IPS-15b (cell line): ENCODE data around the gene DECR2.
"Not testable (repeated sequence)": the region's sequence is repeated elsewhere in the genome, so short reads cannot be mapped to it uniquely, and the experiment has no call there.

ENCODE experiments used
- H3K27me3 ChIP-seq: one replicate; pipeline ENCODE4 v1.6.1; 2013; ENCODE audit warnings: low read length; ENCODE audit not compliant: control insufficient read depth, insufficient read depth
- H3K36me3 ChIP-seq: one replicate; pipeline ENCODE4 v1.6.1; 2013; ENCODE audit warnings: low read length; ENCODE audit not compliant: control insufficient read depth, insufficient read depth
- H3K4me1 ChIP-seq: one replicate; pipeline ENCODE4 v1.6.1; 2013; ENCODE audit warnings: mild to moderate bottlenecking, low read length; ENCODE audit not compliant: control insufficient read depth, insufficient read depth
- H3K4me3 ChIP-seq: one replicate; pipeline ENCODE4 v1.5.1; 2013; ENCODE audit warnings: low read depth, low read length
- H3K9ac ChIP-seq: one replicate; pipeline ENCODE4 v1.6.1; 2013; ENCODE audit warnings: low read depth, mild to moderate bottlenecking, low read length
- H3K9me3 ChIP-seq: one replicate; pipeline ENCODE4 v1.6.1; 2013; ENCODE audit warnings: mild to moderate bottlenecking, low read length; ENCODE audit not compliant: control insufficient read depth, insufficient read depth

DECR2 gene

DNA sequence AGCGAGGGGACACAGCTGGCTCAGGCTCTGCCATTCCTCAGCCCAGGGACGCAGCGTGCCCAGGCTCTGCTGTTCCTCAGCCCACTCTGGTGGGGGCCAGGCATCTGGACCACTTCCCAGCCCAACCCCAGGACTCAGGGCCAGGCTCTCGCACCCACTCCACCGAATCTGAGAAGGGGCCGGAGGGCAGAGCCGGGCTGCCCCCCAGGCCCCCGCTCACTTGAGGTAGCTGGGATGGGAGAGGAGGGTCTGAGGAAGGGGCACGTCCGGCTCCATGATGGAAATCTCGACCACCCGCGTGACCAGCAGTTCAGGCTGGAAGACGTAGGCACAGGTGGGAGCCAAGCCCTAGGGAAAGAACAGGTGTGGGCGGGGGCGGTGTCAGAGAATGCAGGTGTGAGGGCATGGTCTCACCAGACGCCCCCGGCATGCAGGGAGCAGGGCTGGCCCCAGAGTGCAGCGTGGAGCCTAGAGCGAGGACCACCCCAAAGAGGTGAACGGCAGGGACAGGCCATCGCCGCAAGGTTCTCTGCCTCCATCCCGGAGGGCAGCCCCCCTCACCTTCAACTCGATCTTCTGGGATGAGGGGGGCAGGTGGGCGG lies 24.8 kb upstream of the DECR2 start:
- H3K27me3 ChIP-seq: no peaks in the 10 kb centered on the region
- H3K9me3 ChIP-seq: no peaks in the 10 kb centered on the region
- H3K36me3 ChIP-seq: peaks cover 59% of the 10 kb centered on the region
- no peak overlapping the region for H3K9ac ChIP-seq
- no peak overlapping the region for H3K4me3 ChIP-seq
- H3K4me1 ChIP-seq: peaks cover 7% of the 10 kb centered on the region

GRCh38 chr16:377419-377951 lies 24.2 kb upstream of the DECR2 start:
- H3K9ac ChIP-seq: no peak overlapping the region
- H3K36me3 ChIP-seq: peaks cover 53% of the 10 kb centered on the region
- H3K9me3 ChIP-seq: no peaks in the 10 kb centered on the region
- H3K27me3 ChIP-seq: no peaks in the 10 kb centered on the region
- H3K4me1 ChIP-seq: peaks cover 7% of the 10 kb centered on the region
- H3K4me3 ChIP-seq: no peak overlapping the region

DNA sequence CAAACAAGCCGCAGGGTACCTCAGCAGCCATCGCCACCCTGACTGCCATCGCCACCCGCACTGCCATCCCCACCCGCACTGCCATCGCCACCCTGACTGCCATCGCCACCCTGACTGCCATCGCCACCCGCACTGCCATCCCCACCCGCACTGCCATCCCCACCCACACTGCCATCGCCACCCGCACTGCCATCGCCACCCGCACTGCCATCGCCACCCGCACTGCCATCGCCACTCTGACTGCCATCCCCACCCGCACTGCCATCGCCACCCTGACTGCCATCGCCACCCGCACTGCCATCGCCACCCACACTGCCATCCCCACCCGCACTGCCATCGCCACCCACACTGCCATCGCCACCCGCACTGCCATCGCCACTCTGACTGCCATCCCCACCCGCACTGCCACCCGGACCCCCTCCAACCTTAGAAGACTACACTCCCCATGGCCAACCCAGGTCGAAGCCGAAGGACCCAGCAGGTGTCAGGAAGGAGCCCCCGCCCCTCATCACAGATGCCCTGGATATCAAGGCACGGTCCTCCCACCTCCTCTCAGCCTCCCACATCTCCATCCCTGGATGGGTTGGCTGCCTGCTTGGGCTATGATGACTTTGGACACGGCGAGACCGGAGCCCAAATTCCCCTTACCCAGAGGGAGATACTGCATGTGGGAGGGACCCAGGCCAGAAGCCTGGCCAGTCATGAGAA lies 23.4 kb upstream of the DECR2 start:
- not testable (repeated sequence) for H3K4me1 ChIP-seq, H3K9ac ChIP-seq, H3K9me3 ChIP-seq, H3K27me3 ChIP-seq
- peak overlapping the region; percentile 1 for H3K4me3 ChIP-seq
- peaks cover 45% of the 10 kb centered on the region for H3K36me3 ChIP-seq

GRCh38 chr16:378821-379182 lies 22.9 kb upstream of the DECR2 start:
- Histone ChIP-seq H3K9ac (no peak overlapping the region), H3K9me3 (no peaks in the 10 kb centered on the region), H3K27me3 (no peaks in the 10 kb centered on the region), H3K4me1 (peaks cover 7% of the 10 kb centered on the region), H3K36me3 (peaks cover 40% of the 10 kb centered on the region), H3K4me3 (peak overlapping the region; percentile 1)

DNA sequence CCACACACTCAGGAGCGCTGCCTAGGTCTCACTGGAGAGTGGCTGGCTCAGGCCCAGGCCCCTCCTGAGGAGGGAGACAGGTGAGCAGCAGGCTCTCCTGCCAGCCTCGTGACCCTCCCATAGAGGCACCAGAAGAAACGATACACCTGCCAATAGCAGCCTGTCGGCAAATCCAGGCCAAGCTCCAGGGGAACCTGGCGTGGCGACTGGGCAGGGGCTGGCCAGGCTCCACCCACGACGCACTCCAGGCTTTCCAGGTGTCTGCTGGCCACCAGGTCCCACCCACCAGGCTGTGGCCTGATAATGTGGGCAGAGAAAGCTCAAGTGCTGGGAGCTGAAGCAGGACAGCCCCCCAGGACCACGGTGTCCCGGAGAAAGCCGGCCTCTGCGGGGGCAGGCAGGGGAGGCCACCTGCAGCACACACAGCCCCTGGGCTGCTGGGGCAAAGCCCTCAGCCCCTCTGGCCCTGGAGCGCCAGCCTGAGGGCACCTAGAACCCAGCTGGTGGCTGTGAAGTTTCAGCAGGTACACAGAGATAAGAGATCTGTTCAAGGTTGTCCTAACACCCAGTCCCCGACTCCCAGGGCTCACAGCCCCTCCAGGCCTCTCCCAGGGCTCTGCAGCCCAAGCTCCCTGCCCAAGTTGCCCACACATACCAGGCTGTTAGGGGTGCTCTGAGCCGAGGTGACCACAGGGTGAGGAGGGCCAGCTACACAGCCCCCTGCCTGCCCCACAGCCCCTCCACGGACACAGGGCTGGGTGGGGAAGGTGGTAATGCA lies 22.3 kb upstream of the DECR2 start:
- Histone ChIP-seq H3K4me3 (peak overlapping the region; percentile 26), H3K36me3 (peaks cover 34% of the 10 kb centered on the region), H3K9ac (peak overlapping the region; percentile 54), H3K27me3 (no peaks in the 10 kb centered on the region), H3K9me3 (no peaks in the 10 kb centered on the region), H3K4me1 (peaks cover 11% of the 10 kb centered on the region)

GRCh38 chr16:379961-380761 lies 21.5 kb upstream of the DECR2 start:
- Histone ChIP-seq H3K4me1 (peaks cover 11% of the 10 kb centered on the region), H3K9ac (peak overlapping the region; percentile 54), H3K36me3 (peaks cover 26% of the 10 kb centered on the region), H3K27me3 (no peaks in the 10 kb centered on the region), H3K4me3 (peak overlapping the region; percentile 79), H3K9me3 (no peaks in the 10 kb centered on the region)

GRCh38 chr16:380762-381011 lies 21.0 kb upstream of the DECR2 start:
- H3K9ac ChIP-seq: peak overlapping the region; percentile 70
- peak overlapping the region; percentile 79 for H3K4me3 ChIP-seq
- H3K36me3 ChIP-seq: peaks cover 22% of the 10 kb centered on the region
- no peaks in the 10 kb centered on the region for H3K9me3 ChIP-seq
- no peaks in the 10 kb centered on the region for H3K27me3 ChIP-seq
- H3K4me1 ChIP-seq: peaks cover 11% of the 10 kb centered on the region

DNA sequence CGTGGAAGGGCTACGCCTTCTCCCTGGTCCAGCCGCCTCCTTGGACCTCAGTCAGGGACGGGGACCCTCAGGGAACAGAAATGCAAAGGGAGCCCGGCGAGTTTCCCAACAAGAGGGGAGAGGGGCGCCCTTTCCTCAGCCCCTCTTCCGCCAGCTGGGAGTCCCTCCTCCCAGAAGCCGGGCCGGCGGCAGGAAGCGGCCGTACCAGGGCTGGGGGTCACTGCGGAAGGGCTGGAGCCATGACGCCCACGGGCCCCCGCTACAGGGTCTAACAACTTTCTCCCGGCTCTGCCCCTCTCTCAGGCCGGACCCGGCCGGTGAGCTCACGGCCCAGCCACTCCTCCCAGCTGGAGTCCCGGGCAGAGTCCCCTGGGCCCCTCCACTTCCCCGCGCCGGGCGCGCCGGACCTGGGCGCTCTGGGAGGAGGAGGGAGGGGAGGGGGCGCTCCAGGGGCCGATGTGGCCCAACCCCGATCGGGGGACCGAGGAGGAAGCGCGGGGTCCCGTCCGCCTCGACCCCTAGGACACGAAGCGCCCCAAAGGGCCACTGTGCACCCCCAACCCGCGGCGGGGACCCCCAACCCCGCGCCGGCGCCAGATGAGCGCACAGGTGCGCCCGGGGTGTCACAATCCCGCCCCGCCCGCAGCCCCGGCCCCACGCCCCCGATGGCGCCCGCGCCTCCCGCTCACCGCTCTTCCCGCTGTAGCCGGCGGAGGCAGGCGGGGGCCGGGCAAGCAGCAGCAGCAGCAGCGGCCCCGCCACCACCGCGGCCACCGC lies 20.5 kb upstream of the DECR2 start:
- Histone ChIP-seq H3K4me3 (peak overlapping the region; percentile 79), H3K4me1 (peaks cover 11% of the 10 kb centered on the region), H3K36me3 (peaks cover 17% of the 10 kb centered on the region), H3K9ac (peak overlapping the region; percentile 70), H3K9me3 (no peaks in the 10 kb centered on the region), H3K27me3 (no peaks in the 10 kb centered on the region)

GRCh38 chr16:381789-382717 lies 19.6 kb upstream of the DECR2 start, which contains the start of gene PGAP6:
PGAP6 (minus strand) TSS chr16:381978; CDS start chr16:381821, 157 bp downstream.
- Histone ChIP-seq H3K27me3 (no peaks in the 10 kb centered on the region), H3K36me3 (peaks cover 8% of the 10 kb centered on the region), H3K9ac (peak within 1 kb of the TSS; percentile 76), H3K9me3 (no peaks in the 10 kb centered on the region), H3K4me3 (peak within 1 kb of the TSS; percentile 79), H3K4me1 (peaks cover 15% of the 10 kb centered on the region)

DNA sequence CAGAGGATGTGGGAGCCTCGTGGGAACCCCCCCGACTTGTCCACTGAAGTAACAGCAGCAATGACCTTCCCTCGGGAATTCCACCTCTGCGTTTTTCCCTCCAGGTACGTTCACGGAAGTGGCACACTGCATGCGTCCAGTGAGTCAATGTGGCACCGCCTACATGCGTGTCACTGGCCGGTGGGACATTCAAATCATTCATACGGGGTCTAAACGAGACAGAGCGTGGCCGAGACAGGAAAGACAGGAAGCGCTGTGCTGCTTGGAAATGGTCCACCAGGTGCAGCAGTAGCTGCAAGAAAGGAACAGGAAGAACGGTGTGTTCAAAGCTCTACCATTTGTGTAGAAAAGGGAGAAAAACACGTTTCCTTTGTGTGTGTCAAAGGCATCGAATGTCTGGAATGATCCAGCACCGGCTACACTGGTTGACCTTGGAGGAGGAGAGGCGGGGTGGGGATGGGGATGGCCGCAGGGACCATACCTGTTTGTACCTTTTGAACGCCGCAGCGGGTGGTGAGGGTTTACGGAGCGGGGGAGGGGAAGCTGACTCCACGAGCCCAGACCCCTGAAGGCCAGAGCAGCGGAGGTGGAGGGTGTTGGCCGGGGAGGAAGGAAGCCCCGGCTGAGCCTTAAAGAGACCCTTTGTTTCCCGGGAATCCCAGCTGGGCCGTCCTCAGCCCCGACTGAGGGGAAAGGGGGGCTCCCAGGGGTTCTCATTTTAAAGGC lies 18.2 kb upstream of the DECR2 start:
- H3K27me3 ChIP-seq: no peaks in the 10 kb centered on the region
- H3K4me1 ChIP-seq: peaks cover 15% of the 10 kb centered on the region
- H3K4me3 ChIP-seq: peak overlapping the region; percentile 79
- no peaks in the 10 kb centered on the region for H3K36me3 ChIP-seq
- no peaks in the 10 kb centered on the region for H3K9me3 ChIP-seq
- peak overlapping the region; percentile 73 for H3K9ac ChIP-seq
